ENCODE measurements around the gene CCDC146.

DNA sequence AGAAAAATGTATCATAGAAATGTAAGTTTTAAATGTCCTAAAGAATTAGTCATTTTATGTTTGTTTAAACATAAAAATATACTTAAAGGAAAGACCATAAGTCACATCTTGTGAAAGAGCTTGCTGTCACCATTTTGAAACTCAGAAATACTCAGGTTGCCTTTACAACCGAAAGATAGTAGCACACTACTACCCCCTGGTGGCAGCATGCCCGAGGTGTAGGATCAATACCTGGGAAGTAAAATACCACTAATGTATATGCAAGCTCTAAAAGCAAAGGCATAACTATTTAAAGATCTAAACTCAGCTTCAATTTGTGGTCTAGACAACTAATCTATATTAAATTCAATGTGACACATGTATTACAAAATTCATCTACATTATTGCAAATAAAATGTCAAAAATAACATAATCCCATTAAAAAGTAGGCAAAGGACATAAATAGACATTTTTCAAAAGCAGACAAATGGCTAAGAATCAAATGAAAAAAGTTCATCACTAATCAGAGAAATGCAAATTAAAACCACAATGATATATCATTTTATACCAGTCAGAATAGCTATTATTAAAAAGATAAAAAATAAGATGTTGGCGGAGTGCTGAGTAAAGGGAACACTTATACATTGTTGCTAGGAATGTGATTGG lies 124.9 kb downstream of the CCDC146 start:
- TF ChIP-seq, protein P1, sequence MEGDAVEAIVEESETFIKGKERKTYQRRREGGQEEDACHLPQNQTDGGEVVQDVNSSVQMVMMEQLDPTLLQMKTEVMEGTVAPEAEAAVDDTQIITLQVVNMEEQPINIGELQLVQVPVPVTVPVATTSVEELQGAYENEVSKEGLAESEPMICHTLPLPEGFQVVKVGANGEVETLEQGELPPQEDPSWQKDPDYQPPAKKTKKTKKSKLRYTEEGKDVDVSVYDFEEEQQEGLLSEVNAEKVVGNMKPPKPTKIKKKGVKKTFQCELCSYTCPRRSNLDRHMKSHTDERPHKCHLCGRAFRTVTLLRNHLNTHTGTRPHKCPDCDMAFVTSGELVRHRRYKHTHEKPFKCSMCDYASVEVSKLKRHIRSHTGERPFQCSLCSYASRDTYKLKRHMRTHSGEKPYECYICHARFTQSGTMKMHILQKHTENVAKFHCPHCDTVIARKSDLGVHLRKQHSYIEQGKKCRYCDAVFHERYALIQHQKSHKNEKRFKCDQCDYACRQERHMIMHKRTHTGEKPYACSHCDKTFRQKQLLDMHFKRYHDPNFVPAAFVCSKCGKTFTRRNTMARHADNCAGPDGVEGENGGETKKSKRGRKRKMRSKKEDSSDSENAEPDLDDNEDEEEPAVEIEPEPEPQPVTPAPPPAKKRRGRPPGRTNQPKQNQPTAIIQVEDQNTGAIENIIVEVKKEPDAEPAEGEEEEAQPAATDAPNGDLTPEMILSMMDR (IDR thresholded peaks at IDR 0.05; ENCODE audit: insufficient read depth, low read length, poor library complexity, severe bottlenecking): peak; percentile 87
- no peak for TF ChIP-seq EZH2phosphoT487 (conservative IDR thresholded peaks at IDR 0.05; ENCODE audit: low read length)
